SK-N-SH (cell line): Measurements from ENCODE around the gene FUS. TPM values are rescaled to one million over a fixed set of nuclear protein-coding genes. Genes with fewer than 3 reads are reported as not detected.
A peak's percentile ranks its signal among the peaks of the same experiment; 100 is the strongest.
"Not testable (repeated sequence)": the region's sequence is repeated elsewhere in the genome, so short reads cannot be mapped to it uniquely, and the experiment has no call there.

Experiments
- CTCF ChIA-PET: fragments of 300-600, 350-600 bp; formaldehyde crosslinking; extraction: SDS; loops from one replicate; lab custom pipeline; 2021; lab: Yijun Ruan, JAX
- POLR2A ChIA-PET: fragments of 350-600 bp; sonication (Branson Sonifier 250); formaldehyde crosslinking; extraction: SDS; loops from one replicate; lab custom pipeline; 2020; ENCODE audit warnings: antibody characterized with exemption, inconsistent platforms; lab: Yijun Ruan, JAX
- DNase-seq: peaks from one replicate; pipeline ENCODE4 v3.0.0; 2012
- H2AFZ ChIP-seq: fragments of 200-600 bp; sonication (generic); 2 replicates; pipeline ENCODE4 v1.8.1; 2016; ENCODE audit warnings: antibody characterized with exemption, mild to moderate bottlenecking, low read depth
- H3F3A ChIP-seq: fragments of 200-600 bp; sonication (generic); replicated peaks from 2 replicates; pipeline ENCODE3; 2016; ENCODE audit warnings: antibody characterized with exemption, mild to moderate bottlenecking; ENCODE audit not compliant: insufficient read depth
- H3K27ac ChIP-seq, 2 experiments: fragments of 200-500 bp in 1 of 2; fragments of 200-600 bp in 1 of 2; sonication (Bioruptor generic) in 1 of 2; sonication (generic), shearing (Covaris generic) in 1 of 2; 2 replicates each; pipeline versions ENCODE4 v1.5.1 to v1.6.1; 2014 to 2016; ENCODE audit warnings: low read depth in 2 of 2, inconsistent platforms in 1 of 2, low read length in 1 of 2, mild to moderate bottlenecking in 1 of 2, mixed read lengths in 1 of 2
- H3K27me3 ChIP-seq: fragments of 200-600 bp; sonication (generic), shearing (Covaris generic); 2 replicates; pipeline ENCODE4 v1.6.1; 2016; ENCODE audit warnings: mixed run types; ENCODE audit not compliant: insufficient read depth
- H3K36me3 ChIP-seq, 2 experiments: fragments of 200-500 bp in 1 of 2; fragments of 200-600 bp in 1 of 2; sonication (Bioruptor generic) in 1 of 2; sonication (generic) in 1 of 2; replicated peaks in 1 of 2; 2 replicates each; pipeline versions ENCODE3 to v1.5.1; 2014 to 2016; ENCODE audit warnings: low read length in 1 of 2, mild to moderate bottlenecking in 1 of 2; ENCODE audit not compliant: insufficient read depth in 2 of 2, control insufficient read depth in 1 of 2
- H3K4me1 ChIP-seq, 2 experiments: fragments of 200-500 bp in 1 of 2; fragments of 200-600 bp in 1 of 2; sonication (Bioruptor generic) in 1 of 2; sonication (generic), shearing (Covaris generic) in 1 of 2; 2 replicates each; pipeline versions ENCODE4 v1.5.1 to v1.6.1; 2014 to 2016; ENCODE audit warnings: low read depth in 1 of 2, low read length in 1 of 2, mixed run types in 1 of 2; ENCODE audit not compliant: insufficient read depth in 2 of 2, control insufficient read depth in 1 of 2
- H3K4me2 ChIP-seq: fragments of 200-600 bp; sonication (generic), shearing (Covaris generic); 2 replicates; pipeline ENCODE4 v1.6.1; 2017; ENCODE audit warnings: mixed run types
- H3K4me3 ChIP-seq, 2 experiments: fragments of 200-500 bp in 1 of 2; fragments of 200-600 bp in 1 of 2; sonication (Bioruptor generic) in 1 of 2; sonication (generic), shearing (Covaris generic) in 1 of 2; 2 replicates each; pipeline versions ENCODE4 v1.5.1 to v1.8.1; 2014 to 2016; ENCODE audit warnings: low read depth in 2 of 2, inconsistent platforms in 1 of 2, low read length in 1 of 2, mild to moderate bottlenecking in 1 of 2, mixed read lengths in 1 of 2, moderate library complexity in 1 of 2
- H3K79me2 ChIP-seq: fragments of 200-600 bp; sonication (generic); 2 replicates; pipeline ENCODE4 v1.8.1; 2017; ENCODE audit warnings: mild to moderate bottlenecking; ENCODE audit not compliant: insufficient read depth
- H3K9ac ChIP-seq: fragments of 200-600 bp; sonication (generic); 2 replicates; pipeline ENCODE4 v1.6.1; 2017; ENCODE audit warnings: mixed run types
- H3K9me2 ChIP-seq: fragments of 200-600 bp; sonication (generic); 2 replicates; pipeline ENCODE4 v1.6.1; 2017; ENCODE audit warnings: mixed run types
- H3K9me3 ChIP-seq: fragments of 200-600 bp; sonication (generic); 2 replicates; pipeline ENCODE4 v1.6.1; 2017; ENCODE audit warnings: mixed run types, mild to moderate bottlenecking, moderate library complexity
- H4K20me1 ChIP-seq: fragments of 200-600 bp; sonication (generic); 2 replicates; pipeline ENCODE4 v1.6.1; 2017; ENCODE audit warnings: mild to moderate bottlenecking, mixed run types; ENCODE audit not compliant: insufficient read depth
- CTCF ChIP-seq: fragments of 200-600 bp; sonication (generic); IDR thresholded peaks from 2 replicates; pipeline ENCODE4 v1.6.1; 2017; ENCODE audit warnings: antibody characterized with exemption, mild to moderate bottlenecking, moderate library complexity
- ELF1 ChIP-seq: IDR thresholded peaks from 2 replicates; pipeline ENCODE4 v1.4.0; 2012
- EZH2phosphoT487 ChIP-seq: fragments of 200-600 bp; sonication (generic); IDR thresholded peaks from 2 replicates; pipeline ENCODE4 v1.6.1; 2017; ENCODE audit warnings: low read depth, mixed run types, mild to moderate bottlenecking, antibody characterized with exemption, moderate library complexity, borderline replicate concordance
- FOSL2 ChIP-seq: IDR thresholded peaks from 2 replicates; pipeline ENCODE4 v1.4.0; 2012; ENCODE audit warnings: low read depth, mild to moderate bottlenecking, moderate library complexity, borderline replicate concordance
- MEF2A ChIP-seq: IDR thresholded peaks from 2 replicates; pipeline ENCODE4 v1.4.0; 2012; ENCODE audit warnings: low read depth, borderline replicate concordance
- NFIC ChIP-seq: IDR thresholded peaks from 2 replicates; pipeline ENCODE4 v1.4.0; 2012; ENCODE audit warnings: borderline replicate concordance
- RXRA ChIP-seq: IDR thresholded peaks from 2 replicates; pipeline ENCODE4 v1.4.0; 2012; ENCODE audit warnings: low read depth, mild to moderate bottlenecking, borderline replicate concordance
- TCF12 ChIP-seq: IDR thresholded peaks from 2 replicates; pipeline ENCODE4 v1.4.0; 2012
- USF2 ChIP-seq: fragments of 150-350 bp; IDR thresholded peaks from 2 replicates; pipeline ENCODE4 v1.6.1; 2017; ENCODE audit warnings: antibody characterized with exemption, low read length, low read depth, borderline replicate concordance
- WGBS: methylation state at CpG from one replicate; pipeline ENCODE4 v1.1.6; 2017; ENCODE audit warnings: low lambda C conversion rate; 5-methylcytosine and 5-hydroxymethylcytosine counted together
- polyA plus RNA-seq, 3 experiments: library from polyadenylated mRNA; depleted of rRNA; stranded (reverse); fragments of >200 nt; gene quantifications; 2 replicates each; pipeline ENCODE4 v1.2.3, GENCODE V29; 2012
- TF ChIP-seq, protein P1 (sequence below): IDR thresholded peaks from 2 replicates; pipeline ENCODE4 v1.4.0; 2012; ENCODE audit warnings: low read depth, borderline replicate concordance

FUS gene
- polyA plus RNA-seq, 1 of the 3 experiments (the other 2 are of a cell fraction), result 429 TPM

- TF ChIP-seq USF2 (no peak), TCF12 (peak; percentile 62), NFIC (peak; percentile 64), CTCF (no peak), EZH2phosphoT487 (no peak), FOSL2 (peak; percentile 73; the same call in 1 of the 2 replicates), RXRA (no peak), MEF2A (no peak), ELF1 (no peak)
- TF ChIP-seq, protein P1, sequence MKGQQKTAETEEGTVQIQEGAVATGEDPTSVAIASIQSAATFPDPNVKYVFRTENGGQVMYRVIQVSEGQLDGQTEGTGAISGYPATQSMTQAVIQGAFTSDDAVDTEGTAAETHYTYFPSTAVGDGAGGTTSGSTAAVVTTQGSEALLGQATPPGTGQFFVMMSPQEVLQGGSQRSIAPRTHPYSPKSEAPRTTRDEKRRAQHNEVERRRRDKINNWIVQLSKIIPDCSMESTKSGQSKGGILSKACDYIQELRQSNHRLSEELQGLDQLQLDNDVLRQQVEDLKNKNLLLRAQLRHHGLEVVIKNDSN, result peak; percentile 46; the same call in 1 of the 2 replicates
These were observed 41.0 kb upstream of the FUS start (continued) for GRCh38 chr16:31138621-31139578.

DNA sequence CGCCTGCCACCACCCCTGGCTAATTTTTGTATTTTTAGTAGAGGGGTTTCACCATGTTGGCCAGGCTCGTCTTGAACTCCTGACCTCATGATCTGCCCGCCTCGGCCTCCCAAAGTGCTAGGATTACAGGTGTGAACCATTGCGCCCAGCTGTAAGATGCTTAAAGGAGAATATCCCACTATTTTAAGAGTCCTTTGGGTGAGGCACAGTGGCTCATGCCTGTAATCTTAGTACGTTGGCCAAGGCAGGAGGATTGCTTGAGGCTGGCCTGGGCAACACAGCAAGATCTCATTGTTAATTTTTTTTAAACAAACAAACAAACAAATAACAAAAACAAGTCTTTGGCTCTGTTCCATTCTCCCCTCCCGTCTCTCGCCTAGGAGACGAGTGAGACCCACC is 38.9 kb upstream of the FUS start:
- not testable (repeated sequence) for H3K9me3 ChIP-seq, H3K79me2 ChIP-seq, H3K27me3 ChIP-seq, H4K20me1 ChIP-seq, DNase-seq, H3K9ac ChIP-seq, H3K4me3 ChIP-seq, H3K36me3 ChIP-seq, H2AFZ ChIP-seq, H3K9me2 ChIP-seq
- Histone ChIP-seq H3F3A (peaks cover 10% of the 10 kb centered on the region), H3K4me1 (peaks cover 12 to 22% of the 10 kb centered on the region in 2 experiments; a peak in 2 of 4 replicates), H3K4me2 (peak overlapping the region; percentile 69; the same call in 1 of the 2 replicates), H3K27ac (peak overlapping the region in 1 of 2 experiments; percentile 78; a peak in 2 of 4 replicates)
- WGBS, result 92% methylated on average over 9 of the region's 9 CpGs
- CTCF ChIA-PET, result interaction anchor here (0.7 to 4.6 kb wide), 8 partner anchors 11 to 318 kb away, joined by 3 to 38 read pairs (median 18); partner anchors contain the start of genes ARMC5, HSD3B7, ZNF646 and ZNF668
- POLR2A ChIA-PET, result interaction anchor here (2.6 kb wide), 1 partner anchor 23 kb away, joined by 43 read pairs; the partner anchor contains the start of gene KAT8
